SK-N-SH (cell line): ENCODE measurements around the gene SLC12A9. TPM values are rescaled to one million over a fixed set of nuclear protein-coding genes. Genes with fewer than 3 reads are reported as not detected.
"Not testable (repeated sequence)": the region's sequence is repeated elsewhere in the genome, so short reads cannot be mapped to it uniquely, and the experiment has no call there.

ENCODE experiments used
- CTCF ChIA-PET: fragments of 300-600, 350-600 bp; formaldehyde crosslinking; extraction: SDS; loops from one replicate; lab custom pipeline; 2021; lab: Yijun Ruan, JAX
- POLR2A ChIA-PET: fragments of 350-600 bp; sonication (Branson Sonifier 250); formaldehyde crosslinking; extraction: SDS; loops from one replicate; lab custom pipeline; 2020; ENCODE audit warnings: antibody characterized with exemption, inconsistent platforms; lab: Yijun Ruan, JAX
- DNase-seq: peaks from one replicate; pipeline ENCODE4 v3.0.0; 2012
- H2AFZ ChIP-seq: fragments of 200-600 bp; sonication (generic); 2 replicates; pipeline ENCODE4 v1.8.1; 2016; ENCODE audit warnings: antibody characterized with exemption, mild to moderate bottlenecking, low read depth
- H3F3A ChIP-seq: fragments of 200-600 bp; sonication (generic); replicated peaks from 2 replicates; pipeline ENCODE3; 2016; ENCODE audit warnings: antibody characterized with exemption, mild to moderate bottlenecking; ENCODE audit not compliant: insufficient read depth
- H3K27ac ChIP-seq, 2 experiments: fragments of 200-500 bp in 1 of 2; fragments of 200-600 bp in 1 of 2; sonication (Bioruptor generic) in 1 of 2; sonication (generic), shearing (Covaris generic) in 1 of 2; 2 replicates each; pipeline versions ENCODE4 v1.5.1 to v1.6.1; 2014 to 2016; ENCODE audit warnings: low read depth in 2 of 2, inconsistent platforms in 1 of 2, low read length in 1 of 2, mild to moderate bottlenecking in 1 of 2, mixed read lengths in 1 of 2
- H3K27me3 ChIP-seq: fragments of 200-600 bp; sonication (generic), shearing (Covaris generic); 2 replicates; pipeline ENCODE4 v1.6.1; 2016; ENCODE audit warnings: mixed run types; ENCODE audit not compliant: insufficient read depth
- H3K36me3 ChIP-seq, 2 experiments: fragments of 200-500 bp in 1 of 2; fragments of 200-600 bp in 1 of 2; sonication (Bioruptor generic) in 1 of 2; sonication (generic) in 1 of 2; replicated peaks in 1 of 2; 2 replicates each; pipeline versions ENCODE3 to v1.5.1; 2014 to 2016; ENCODE audit warnings: low read length in 1 of 2, mild to moderate bottlenecking in 1 of 2; ENCODE audit not compliant: insufficient read depth in 2 of 2, control insufficient read depth in 1 of 2
- H3K4me1 ChIP-seq, 2 experiments: fragments of 200-500 bp in 1 of 2; fragments of 200-600 bp in 1 of 2; sonication (Bioruptor generic) in 1 of 2; sonication (generic), shearing (Covaris generic) in 1 of 2; 2 replicates each; pipeline versions ENCODE4 v1.5.1 to v1.6.1; 2014 to 2016; ENCODE audit warnings: low read depth in 1 of 2, low read length in 1 of 2, mixed run types in 1 of 2; ENCODE audit not compliant: insufficient read depth in 2 of 2, control insufficient read depth in 1 of 2
- H3K4me2 ChIP-seq: fragments of 200-600 bp; sonication (generic), shearing (Covaris generic); 2 replicates; pipeline ENCODE4 v1.6.1; 2017; ENCODE audit warnings: mixed run types
- H3K4me3 ChIP-seq, 2 experiments: fragments of 200-500 bp in 1 of 2; fragments of 200-600 bp in 1 of 2; sonication (Bioruptor generic) in 1 of 2; sonication (generic), shearing (Covaris generic) in 1 of 2; 2 replicates each; pipeline versions ENCODE4 v1.5.1 to v1.8.1; 2014 to 2016; ENCODE audit warnings: low read depth in 2 of 2, inconsistent platforms in 1 of 2, low read length in 1 of 2, mild to moderate bottlenecking in 1 of 2, mixed read lengths in 1 of 2, moderate library complexity in 1 of 2
- H3K79me2 ChIP-seq: fragments of 200-600 bp; sonication (generic); 2 replicates; pipeline ENCODE4 v1.8.1; 2017; ENCODE audit warnings: mild to moderate bottlenecking; ENCODE audit not compliant: insufficient read depth
- H3K9ac ChIP-seq: fragments of 200-600 bp; sonication (generic); 2 replicates; pipeline ENCODE4 v1.6.1; 2017; ENCODE audit warnings: mixed run types
- H3K9me2 ChIP-seq: fragments of 200-600 bp; sonication (generic); 2 replicates; pipeline ENCODE4 v1.6.1; 2017; ENCODE audit warnings: mixed run types
- H3K9me3 ChIP-seq: fragments of 200-600 bp; sonication (generic); 2 replicates; pipeline ENCODE4 v1.6.1; 2017; ENCODE audit warnings: mixed run types, mild to moderate bottlenecking, moderate library complexity
- H4K20me1 ChIP-seq: fragments of 200-600 bp; sonication (generic); 2 replicates; pipeline ENCODE4 v1.6.1; 2017; ENCODE audit warnings: mild to moderate bottlenecking, mixed run types; ENCODE audit not compliant: insufficient read depth
- ELF1 ChIP-seq: IDR thresholded peaks from 2 replicates; pipeline ENCODE4 v1.4.0; 2012
- EP300 ChIP-seq, 2 experiments: IDR thresholded peaks; 2 replicates each; pipeline versions ENCODE4 v1.4.0 to v1.6.1; 2012; ENCODE audit warnings: borderline replicate concordance in 1 of 2, low read depth in 1 of 2, low read length in 1 of 2
- FOSL2 ChIP-seq: IDR thresholded peaks from 2 replicates; pipeline ENCODE4 v1.4.0; 2012; ENCODE audit warnings: low read depth, mild to moderate bottlenecking, moderate library complexity, borderline replicate concordance
- GATA2 ChIP-seq: sonication (generic); formaldehyde crosslinking; IDR thresholded peaks from 2 replicates; pipeline ENCODE4 v1.5.0; 2020; ENCODE audit warnings: mild to moderate bottlenecking, missing genetic modification reagents
- MEF2A ChIP-seq: IDR thresholded peaks from 2 replicates; pipeline ENCODE4 v1.4.0; 2012; ENCODE audit warnings: low read depth, borderline replicate concordance
- MXI1 ChIP-seq: IDR thresholded peaks from 2 replicates; pipeline ENCODE4 v1.6.1; 2012; ENCODE audit warnings: mild to moderate bottlenecking, low read depth, low read length, improper control_type of control experiment
- NRF1 ChIP-seq: IDR thresholded peaks from 2 replicates; pipeline ENCODE4 v1.6.1; 2012; ENCODE audit warnings: low read depth, mild to moderate bottlenecking, low read length
- POLR2AphosphoS5 ChIP-seq: IDR thresholded peaks from 2 replicates; pipeline ENCODE4 v1.6.1; 2012; ENCODE audit warnings: low read depth, low read length
- RCOR1 ChIP-seq: fragments of 150-350 bp; IDR thresholded peaks from 2 replicates; pipeline ENCODE4 v1.6.1; 2017; ENCODE audit warnings: antibody characterized with exemption, low read length
- RFX5 ChIP-seq: IDR thresholded peaks from 2 replicates; pipeline ENCODE4 v1.6.1; 2012; ENCODE audit warnings: mild to moderate bottlenecking, improper control_type of control experiment, low read length
- SMC3 ChIP-seq: IDR thresholded peaks from 2 replicates; pipeline ENCODE4 v1.6.1; 2012; ENCODE audit warnings: low read depth, low read length, improper control_type of control experiment
- YY1 ChIP-seq: IDR thresholded peaks from 2 replicates; pipeline ENCODE4 v1.4.0; 2012; ENCODE audit warnings: low read depth, mild to moderate bottlenecking
- WGBS: methylation state at CpG from one replicate; pipeline ENCODE4 v1.1.6; 2017; ENCODE audit warnings: low lambda C conversion rate; 5-methylcytosine and 5-hydroxymethylcytosine counted together
- polyA plus RNA-seq, 3 experiments: library from polyadenylated mRNA; depleted of rRNA; stranded (reverse); fragments of >200 nt; gene quantifications; 2 replicates each; pipeline ENCODE4 v1.2.3, GENCODE V29; 2012
- TF ChIP-seq, protein P1 (sequence below): IDR thresholded peaks from 2 replicates; pipeline ENCODE4; 2012
- TF ChIP-seq, protein P2 (sequence below): IDR thresholded peaks from 2 replicates; pipeline ENCODE4 v1.4.0; 2012; ENCODE audit warnings: low read depth, borderline replicate concordance
- TF ChIP-seq, protein P3 (sequence below): IDR thresholded peaks from 2 replicates; pipeline ENCODE4 v1.4.0; 2012; ENCODE audit warnings: low read depth
- TF ChIP-seq, protein P4 (sequence below): fragments of 150-350 bp; IDR thresholded peaks from 2 replicates; pipeline ENCODE4 v1.6.1; 2016; ENCODE audit warnings: mild to moderate bottlenecking, low read depth, low read length
- TF ChIP-seq, protein P5 (sequence below): IDR thresholded peaks from 2 replicates; pipeline ENCODE4 v1.4.0; 2012; ENCODE audit warnings: low read depth, borderline replicate concordance
- TF ChIP-seq, protein P6 (sequence below): fragments of 200-600 bp; sonication (generic); IDR thresholded peaks from 2 replicates; pipeline ENCODE4 v1.6.1; 2017; ENCODE audit warnings: antibody characterized with exemption, mild to moderate bottlenecking, moderate library complexity
- TF ChIP-seq, protein P7 (sequence below): fragments of 150-350 bp; IDR thresholded peaks from 2 replicates; pipeline ENCODE4 v1.6.1; 2017; ENCODE audit warnings: antibody characterized with exemption, low read length, low read depth, borderline replicate concordance

SLC12A9 gene
- polyA plus RNA-seq, 1 of the 3 experiments (the other 2 are of a cell fraction) = 29.7 TPM

DNA sequence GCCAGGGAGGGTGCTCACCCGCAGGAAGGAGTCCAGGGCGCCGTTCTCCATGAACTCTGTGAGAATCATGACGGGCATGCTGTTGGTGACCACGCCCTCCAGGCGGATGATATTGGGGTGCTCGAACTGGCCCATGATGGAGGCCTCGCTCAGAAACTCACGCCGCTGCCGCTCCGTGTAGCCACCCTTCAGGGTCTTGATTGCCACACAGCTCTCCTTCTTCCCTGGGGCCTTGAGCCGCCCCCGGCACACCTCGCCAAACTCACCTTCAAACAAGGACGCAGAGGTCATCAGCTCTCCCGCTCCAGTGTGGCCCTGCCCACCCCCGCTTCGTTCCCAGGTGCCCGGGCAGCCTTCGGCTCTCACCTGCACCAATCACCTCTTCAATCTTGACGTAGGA, 39.8 kb upstream of the SLC12A9 start:
- Histone ChIP-seq H3K79me2 (no peaks in the 10 kb centered on the region), H3K4me2 (no peak overlapping the region), H2AFZ (no peak overlapping the region), H3F3A (no peaks in the 10 kb centered on the region), H3K9ac (no peak overlapping the region), H3K4me3 (no peak overlapping the region), H3K27me3 (no peaks in the 10 kb centered on the region), H3K27ac (no peak overlapping the region), H3K9me2 (no peaks in the 10 kb centered on the region), H3K36me3 (peaks cover 8 to 70% of the 10 kb centered on the region in 2 experiments)
- WGBS = 98% methylated on average over 22 of the region's 22 CpGs
- TF ChIP-seq SMC3 (no peak), YY1 (no peak), POLR2AphosphoS5 (no peak), RFX5 (no peak), RCOR1 (no peak), ELF1 (no peak), NRF1 (no peak), MXI1 (no peak), EP300 (IDR thresholded peaks at IDR 0.05; ENCODE audit: borderline replicate concordance in 1 of 2, low read depth in 1 of 2, low read length in 1 of 2) (no peak), MEF2A (no peak), GATA2 (no peak), FOSL2 (no peak)
- TF ChIP-seq, protein P1, sequence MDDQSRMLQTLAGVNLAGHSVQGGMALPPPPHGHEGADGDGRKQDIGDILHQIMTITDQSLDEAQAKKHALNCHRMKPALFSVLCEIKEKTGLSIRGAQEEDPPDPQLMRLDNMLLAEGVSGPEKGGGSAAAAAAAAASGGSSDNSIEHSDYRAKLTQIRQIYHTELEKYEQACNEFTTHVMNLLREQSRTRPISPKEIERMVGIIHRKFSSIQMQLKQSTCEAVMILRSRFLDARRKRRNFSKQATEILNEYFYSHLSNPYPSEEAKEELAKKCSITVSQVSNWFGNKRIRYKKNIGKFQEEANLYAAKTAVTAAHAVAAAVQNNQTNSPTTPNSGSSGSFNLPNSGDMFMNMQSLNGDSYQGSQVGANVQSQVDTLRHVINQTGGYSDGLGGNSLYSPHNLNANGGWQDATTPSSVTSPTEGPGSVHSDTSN = no peak
- TF ChIP-seq, protein P2, sequence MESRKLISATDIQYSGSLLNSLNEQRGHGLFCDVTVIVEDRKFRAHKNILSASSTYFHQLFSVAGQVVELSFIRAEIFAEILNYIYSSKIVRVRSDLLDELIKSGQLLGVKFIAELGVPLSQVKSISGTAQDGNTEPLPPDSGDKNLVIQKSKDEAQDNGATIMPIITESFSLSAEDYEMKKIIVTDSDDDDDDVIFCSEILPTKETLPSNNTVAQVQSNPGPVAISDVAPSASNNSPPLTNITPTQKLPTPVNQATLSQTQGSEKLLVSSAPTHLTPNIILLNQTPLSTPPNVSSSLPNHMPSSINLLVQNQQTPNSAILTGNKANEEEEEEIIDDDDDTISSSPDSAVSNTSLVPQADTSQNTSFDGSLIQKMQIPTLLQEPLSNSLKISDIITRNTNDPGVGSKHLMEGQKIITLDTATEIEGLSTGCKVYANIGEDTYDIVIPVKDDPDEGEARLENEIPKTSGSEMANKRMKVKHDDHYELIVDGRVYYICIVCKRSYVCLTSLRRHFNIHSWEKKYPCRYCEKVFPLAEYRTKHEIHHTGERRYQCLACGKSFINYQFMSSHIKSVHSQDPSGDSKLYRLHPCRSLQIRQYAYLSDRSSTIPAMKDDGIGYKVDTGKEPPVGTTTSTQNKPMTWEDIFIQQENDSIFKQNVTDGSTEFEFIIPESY = no peak
- TF ChIP-seq, protein P3, sequence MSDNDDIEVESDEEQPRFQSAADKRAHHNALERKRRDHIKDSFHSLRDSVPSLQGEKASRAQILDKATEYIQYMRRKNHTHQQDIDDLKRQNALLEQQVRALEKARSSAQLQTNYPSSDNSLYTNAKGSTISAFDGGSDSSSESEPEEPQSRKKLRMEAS = no peak
- TF ChIP-seq, protein P4, sequence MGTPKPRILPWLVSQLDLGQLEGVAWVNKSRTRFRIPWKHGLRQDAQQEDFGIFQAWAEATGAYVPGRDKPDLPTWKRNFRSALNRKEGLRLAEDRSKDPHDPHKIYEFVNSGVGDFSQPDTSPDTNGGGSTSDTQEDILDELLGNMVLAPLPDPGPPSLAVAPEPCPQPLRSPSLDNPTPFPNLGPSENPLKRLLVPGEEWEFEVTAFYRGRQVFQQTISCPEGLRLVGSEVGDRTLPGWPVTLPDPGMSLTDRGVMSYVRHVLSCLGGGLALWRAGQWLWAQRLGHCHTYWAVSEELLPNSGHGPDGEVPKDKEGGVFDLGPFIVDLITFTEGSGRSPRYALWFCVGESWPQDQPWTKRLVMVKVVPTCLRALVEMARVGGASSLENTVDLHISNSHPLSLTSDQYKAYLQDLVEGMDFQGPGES = no peak
- TF ChIP-seq, protein P5, sequence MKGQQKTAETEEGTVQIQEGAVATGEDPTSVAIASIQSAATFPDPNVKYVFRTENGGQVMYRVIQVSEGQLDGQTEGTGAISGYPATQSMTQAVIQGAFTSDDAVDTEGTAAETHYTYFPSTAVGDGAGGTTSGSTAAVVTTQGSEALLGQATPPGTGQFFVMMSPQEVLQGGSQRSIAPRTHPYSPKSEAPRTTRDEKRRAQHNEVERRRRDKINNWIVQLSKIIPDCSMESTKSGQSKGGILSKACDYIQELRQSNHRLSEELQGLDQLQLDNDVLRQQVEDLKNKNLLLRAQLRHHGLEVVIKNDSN = no peak
- TF ChIP-seq, protein P6, sequence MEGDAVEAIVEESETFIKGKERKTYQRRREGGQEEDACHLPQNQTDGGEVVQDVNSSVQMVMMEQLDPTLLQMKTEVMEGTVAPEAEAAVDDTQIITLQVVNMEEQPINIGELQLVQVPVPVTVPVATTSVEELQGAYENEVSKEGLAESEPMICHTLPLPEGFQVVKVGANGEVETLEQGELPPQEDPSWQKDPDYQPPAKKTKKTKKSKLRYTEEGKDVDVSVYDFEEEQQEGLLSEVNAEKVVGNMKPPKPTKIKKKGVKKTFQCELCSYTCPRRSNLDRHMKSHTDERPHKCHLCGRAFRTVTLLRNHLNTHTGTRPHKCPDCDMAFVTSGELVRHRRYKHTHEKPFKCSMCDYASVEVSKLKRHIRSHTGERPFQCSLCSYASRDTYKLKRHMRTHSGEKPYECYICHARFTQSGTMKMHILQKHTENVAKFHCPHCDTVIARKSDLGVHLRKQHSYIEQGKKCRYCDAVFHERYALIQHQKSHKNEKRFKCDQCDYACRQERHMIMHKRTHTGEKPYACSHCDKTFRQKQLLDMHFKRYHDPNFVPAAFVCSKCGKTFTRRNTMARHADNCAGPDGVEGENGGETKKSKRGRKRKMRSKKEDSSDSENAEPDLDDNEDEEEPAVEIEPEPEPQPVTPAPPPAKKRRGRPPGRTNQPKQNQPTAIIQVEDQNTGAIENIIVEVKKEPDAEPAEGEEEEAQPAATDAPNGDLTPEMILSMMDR = no peak
- TF ChIP-seq, protein P7, sequence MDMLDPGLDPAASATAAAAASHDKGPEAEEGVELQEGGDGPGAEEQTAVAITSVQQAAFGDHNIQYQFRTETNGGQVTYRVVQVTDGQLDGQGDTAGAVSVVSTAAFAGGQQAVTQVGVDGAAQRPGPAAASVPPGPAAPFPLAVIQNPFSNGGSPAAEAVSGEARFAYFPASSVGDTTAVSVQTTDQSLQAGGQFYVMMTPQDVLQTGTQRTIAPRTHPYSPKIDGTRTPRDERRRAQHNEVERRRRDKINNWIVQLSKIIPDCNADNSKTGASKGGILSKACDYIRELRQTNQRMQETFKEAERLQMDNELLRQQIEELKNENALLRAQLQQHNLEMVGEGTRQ = no peak
- TF ChIP-seq, all 33 proteins: peak for 0
- POLR2A ChIA-PET = no interaction called here
- DNase-seq = no peak
- CTCF ChIA-PET = interaction anchor here (1.1 to 11.8 kb wide), 3 partner anchors 11 to 39 kb away, joined by 3 to 84 read pairs (median 11); partner anchors contain the start of gene SLC12A9
- H3K9me3 ChIP-seq = no peaks in the 10 kb centered on the region
- H3K4me1 ChIP-seq = no peaks in the 10 kb centered on the region
- no peaks in the 10 kb centered on the region for H4K20me1 ChIP-seq

DNA sequence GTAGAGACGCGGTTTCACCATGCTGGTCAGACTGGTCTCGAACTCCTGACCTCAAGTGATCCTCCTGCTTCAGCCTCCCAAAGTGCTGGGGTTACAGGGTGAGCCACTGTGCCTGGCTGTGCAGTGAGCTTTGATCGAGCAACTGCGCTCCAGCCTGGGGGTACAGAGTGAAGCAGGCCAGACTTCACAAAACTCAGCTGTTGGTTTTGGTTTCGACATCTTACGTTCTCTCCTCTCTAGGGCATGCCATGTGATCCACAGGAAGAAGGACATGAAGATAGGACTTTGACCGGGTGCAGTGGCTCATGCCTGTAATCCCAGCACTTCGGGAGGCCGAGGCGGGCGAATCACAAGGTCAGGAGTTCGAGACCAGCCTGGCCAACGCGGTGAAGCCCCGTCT, 36.0 kb upstream of the SLC12A9 start:
- H3K9ac ChIP-seq, H3K79me2 ChIP-seq, H3K27me3 ChIP-seq, DNase-seq, H3K4me2 ChIP-seq, H3K9me3 ChIP-seq, H3K4me1 ChIP-seq, H4K20me1 ChIP-seq, H3K9me2 ChIP-seq, H2AFZ ChIP-seq, H3F3A ChIP-seq, H3K4me3 ChIP-seq, H3K27ac ChIP-seq: not testable (repeated sequence)
- CTCF ChIA-PET = interaction anchor here (0.9 to 11.8 kb wide), 5 partner anchors 10 to 824 kb away, joined by 3 to 84 read pairs (median 7); partner anchors contain the start of genes EPHB4 and POP7
- WGBS = 94% methylated on average over 16 of the region's 16 CpGs
- peaks cover 16 to 72% of the 10 kb centered on the region in 2 experiments for H3K36me3 ChIP-seq
- POLR2A ChIA-PET = interaction anchor here (0.7 to 1.3 kb wide), 2 partner anchors 12 to 13 kb away, joined by 4 to 6 read pairs; no protein-coding TSS in a partner anchor
